ENCODE results near the gene ZNF598. TPM values are rescaled to one million over a fixed set of nuclear protein-coding genes. Genes with fewer than 3 reads are reported as not detected.

The ZNF598 gene
- total RNA-seq, 1 donor from 2014 or later: 48.8 TPM

DNA sequence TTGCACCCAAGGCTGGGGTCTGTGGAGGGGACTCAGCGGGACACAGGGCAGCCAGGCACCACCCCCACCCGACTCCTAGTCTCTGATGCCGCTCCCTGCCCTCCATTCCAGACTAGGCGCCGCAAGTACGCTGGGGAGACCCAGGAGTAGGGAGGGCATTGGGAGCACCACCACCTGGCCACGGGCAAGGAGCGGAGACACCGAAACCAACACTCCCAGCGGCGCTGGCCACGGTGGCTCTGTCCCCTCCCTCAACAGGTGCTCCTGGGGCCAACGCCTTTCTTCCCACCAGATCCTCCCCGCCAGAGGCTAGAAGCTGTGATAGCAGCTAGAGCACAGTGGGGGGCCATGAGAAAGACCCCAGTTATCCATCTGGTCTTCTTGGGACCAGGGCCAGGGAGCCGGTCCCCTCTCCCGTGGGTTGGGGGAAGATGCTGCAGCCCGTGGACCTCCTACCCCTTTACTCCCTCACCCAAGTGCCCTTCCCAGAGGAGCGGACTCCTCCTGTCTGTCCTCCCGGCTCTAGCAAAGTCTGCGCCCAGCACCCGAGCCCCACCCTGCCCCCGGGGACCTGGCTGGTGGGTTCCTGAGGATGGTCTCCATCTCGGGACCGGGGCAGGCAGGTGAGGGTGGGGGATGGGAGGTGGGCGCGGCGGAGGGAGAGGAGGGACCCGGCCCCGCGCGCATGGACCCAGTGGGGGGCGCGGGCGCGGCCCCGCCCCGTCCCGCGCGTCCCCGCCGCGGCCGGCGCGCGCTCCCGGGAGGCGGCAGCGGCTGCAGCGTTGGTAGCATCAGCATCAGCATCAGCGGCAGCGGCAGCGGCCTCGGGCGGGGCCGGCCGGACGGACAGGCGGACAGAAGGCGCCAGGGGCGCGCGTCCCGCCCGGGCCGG is 20.2 kb downstream of the ZNF598 start, which contains the start of gene SYNGR3:
TSS of gene SYNGR3 (plus strand) at position 762 of the 892 bp plus-strand sequence. CDS start 133 bp downstream, outside the sequence.
- no peak for DNase-seq (ENCODE audit: low read depth)
- TF ChIP-seq, protein P1, sequence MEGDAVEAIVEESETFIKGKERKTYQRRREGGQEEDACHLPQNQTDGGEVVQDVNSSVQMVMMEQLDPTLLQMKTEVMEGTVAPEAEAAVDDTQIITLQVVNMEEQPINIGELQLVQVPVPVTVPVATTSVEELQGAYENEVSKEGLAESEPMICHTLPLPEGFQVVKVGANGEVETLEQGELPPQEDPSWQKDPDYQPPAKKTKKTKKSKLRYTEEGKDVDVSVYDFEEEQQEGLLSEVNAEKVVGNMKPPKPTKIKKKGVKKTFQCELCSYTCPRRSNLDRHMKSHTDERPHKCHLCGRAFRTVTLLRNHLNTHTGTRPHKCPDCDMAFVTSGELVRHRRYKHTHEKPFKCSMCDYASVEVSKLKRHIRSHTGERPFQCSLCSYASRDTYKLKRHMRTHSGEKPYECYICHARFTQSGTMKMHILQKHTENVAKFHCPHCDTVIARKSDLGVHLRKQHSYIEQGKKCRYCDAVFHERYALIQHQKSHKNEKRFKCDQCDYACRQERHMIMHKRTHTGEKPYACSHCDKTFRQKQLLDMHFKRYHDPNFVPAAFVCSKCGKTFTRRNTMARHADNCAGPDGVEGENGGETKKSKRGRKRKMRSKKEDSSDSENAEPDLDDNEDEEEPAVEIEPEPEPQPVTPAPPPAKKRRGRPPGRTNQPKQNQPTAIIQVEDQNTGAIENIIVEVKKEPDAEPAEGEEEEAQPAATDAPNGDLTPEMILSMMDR (conservative IDR thresholded peaks at IDR 0.05; ENCODE audit: low read depth, low read length): no peak
- peak within 1 kb of the TSS; percentile 40 for H3K4me3 ChIP-seq (ENCODE audit: low read depth, low read length)

- DNase-seq (ENCODE audit: low read depth): no peak
- TF ChIP-seq, protein P1 (conservative IDR thresholded peaks at IDR 0.05; ENCODE audit: low read depth, low read length): no peak
- no peak overlapping the region for H3K4me3 ChIP-seq (ENCODE audit: low read depth, low read length)
Observed at GRCh38 chr16:1987198-1987597, 22.4 kb downstream of the ZNF598 start.

- H3K4me3 ChIP-seq (ENCODE audit: low read depth, low read length): peak overlapping the region; percentile 77
- DNase-seq (ENCODE audit: low read depth): no peak
Observed at GRCh38 chr16:1985466-1986150, 24.0 kb downstream of the ZNF598 start.

DNA sequence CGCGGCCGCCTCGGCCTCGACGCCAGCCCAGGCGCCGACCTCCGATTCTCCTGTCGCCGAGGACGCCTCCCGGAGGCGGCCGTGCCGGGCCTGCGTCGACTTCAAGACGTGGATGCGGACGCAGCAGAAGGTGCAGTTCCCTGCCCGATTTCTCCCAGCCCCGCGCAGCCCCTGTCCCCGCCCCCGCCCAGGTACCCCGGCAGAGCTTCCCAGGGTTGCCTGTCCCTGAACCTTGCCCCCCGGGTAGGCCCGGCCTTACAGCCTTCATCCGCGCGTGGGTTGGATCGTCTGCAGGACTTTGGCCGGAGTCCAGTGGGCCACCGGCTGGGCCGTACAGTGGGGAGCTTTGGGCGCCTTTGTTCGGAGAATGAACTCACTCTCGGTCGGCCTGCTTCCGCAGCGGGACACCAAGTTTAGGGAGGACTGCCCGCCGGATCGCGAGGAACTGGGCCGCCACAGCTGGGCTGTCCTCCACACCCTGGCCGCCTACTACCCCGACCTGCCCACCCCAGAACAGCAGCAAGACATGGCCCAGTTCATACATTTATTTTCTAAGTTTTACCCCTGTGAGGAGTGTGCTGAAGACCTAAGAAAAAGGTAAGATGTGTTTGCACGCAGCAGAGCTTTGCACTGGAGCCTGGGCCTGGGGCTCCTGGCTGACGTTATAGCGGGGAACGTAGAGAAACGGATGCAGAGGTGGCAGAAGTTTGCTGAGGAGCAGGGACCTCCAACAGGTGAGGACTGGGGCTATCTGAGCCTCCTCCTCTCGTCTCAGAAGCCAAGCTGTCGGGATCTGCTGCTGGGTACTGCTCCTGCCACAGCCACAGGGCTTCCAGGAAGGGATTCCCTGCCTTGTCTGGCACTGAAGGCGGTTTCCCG is 25.0 kb downstream of the ZNF598 start:
- no peak for DNase-seq (ENCODE audit: low read depth)
- H3K4me3 ChIP-seq (ENCODE audit: low read depth, low read length): peak overlapping the region; percentile 77
- TF ChIP-seq, protein P1 (conservative IDR thresholded peaks at IDR 0.05; ENCODE audit: low read depth, low read length): no peak

More at GRCh38 chr16:1985466-1986150, 24.0 kb downstream of the ZNF598 start:
- TF ChIP-seq, protein P1 (conservative IDR thresholded peaks at IDR 0.05; ENCODE audit: low read depth, low read length): no peak

DNA sequence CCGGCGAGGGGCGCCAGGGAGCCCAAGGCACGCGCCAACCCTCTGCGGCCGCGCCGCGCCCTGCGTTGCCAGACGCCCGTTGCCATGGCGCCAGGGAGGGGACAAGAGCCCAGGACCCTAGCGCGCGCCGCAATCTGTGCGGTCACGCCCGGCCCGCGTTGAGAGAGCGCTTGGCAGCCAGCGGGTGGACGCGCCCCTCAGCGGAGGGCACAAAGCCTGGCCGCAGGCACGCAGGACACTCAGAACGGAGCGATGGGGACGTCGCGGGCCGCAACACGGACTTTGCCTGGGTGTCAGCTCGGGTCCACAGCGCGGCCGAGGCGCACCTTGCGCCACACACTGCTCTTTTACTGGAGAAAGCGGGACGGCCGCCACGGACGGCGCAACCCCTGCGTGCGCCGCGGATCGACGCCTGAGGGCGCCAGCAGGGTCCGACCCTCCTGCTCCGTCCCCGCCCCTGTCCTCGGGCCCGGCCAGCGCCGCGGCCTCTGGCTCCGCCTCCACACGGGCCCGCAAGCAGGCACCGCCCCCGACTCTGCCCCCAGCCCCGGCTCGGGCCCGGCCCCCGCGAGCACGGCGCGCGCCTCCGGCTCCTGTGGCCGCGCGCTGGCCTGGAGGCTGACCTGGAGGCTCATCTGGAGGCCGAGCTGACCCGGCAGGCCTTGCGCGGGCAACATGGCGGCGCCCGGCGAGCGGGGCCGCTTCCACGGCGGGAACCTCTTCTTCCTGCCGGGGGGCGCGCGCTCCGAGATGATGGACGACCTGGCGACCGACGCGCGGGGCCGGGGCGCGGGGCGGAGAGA is 25.9 kb downstream of the ZNF598 start, which contains the start of gene GFER:
TSS of gene GFER (plus strand) at position 650 of the 803 bp plus-strand sequence. CDS start at position 676, 26 bp downstream.
- no peak for DNase-seq (ENCODE audit: low read depth)
- peak within 1 kb of the TSS; percentile 77 for H3K4me3 ChIP-seq (ENCODE audit: low read depth, low read length)
- TF ChIP-seq, protein P1 (conservative IDR thresholded peaks at IDR 0.05; ENCODE audit: low read depth, low read length): peak; percentile 30
